Astrocyte of the spinal cord (primary cell): ENCODE measurements around the gene TBC1D1.
"Not testable (repeated sequence)": the region's sequence is repeated elsewhere in the genome, so short reads cannot be mapped to it uniquely, and the experiment has no call there.

ENCODE experiments used
- DNase-seq: peaks from one replicate; pipeline ENCODE4 v3.0.0; 2011; ENCODE audit warnings: low read depth, low spot score
- H3K4me3 ChIP-seq: 2 replicates; pipeline ENCODE4 v1.5.1; 2011; ENCODE audit warnings: low read depth, mild to moderate bottlenecking, low read length, moderate library complexity
- CTCF ChIP-seq: IDR thresholded peaks from 2 replicates; pipeline ENCODE4 v1.5.1; 2012; ENCODE audit warnings: low read depth, mild to moderate bottlenecking, low read length, inconsistent platforms
- in situ Hi-C: cut with HindIII; loops from 2 replicates; pipeline ENCODE4 v1.10.0; 2017; ENCODE audit warnings: low sequenced_read_pairs

TBC1D1 gene

GRCh38 chr4:38013461-38014366 lies 122.8 kb downstream of the TBC1D1 start:
- in situ Hi-C loops: no loop called here
- DNase-seq: peak; percentile 76
- H3K4me3 ChIP-seq: no peak overlapping the region

GRCh38 chr4:38014421-38014852 lies 123.6 kb downstream of the TBC1D1 start:
- in situ Hi-C loops: no loop called here
- TF ChIP-seq CTCF: no peak
- no peak for DNase-seq
- H3K4me3 ChIP-seq: no peak overlapping the region

More at GRCh38 chr4:38013461-38014366, 122.8 kb downstream of the TBC1D1 start:
- TF ChIP-seq CTCF: no peak

- no peak for DNase-seq
- TF ChIP-seq CTCF: no peak
- in situ Hi-C loops: no loop called here
Measured at GRCh38 chr4:38015886-38016515, 125.1 kb downstream of the TBC1D1 start.

GRCh38 chr4:38016698-38017097 lies 125.8 kb downstream of the TBC1D1 start:
- TF ChIP-seq CTCF: no peak
- no peak for DNase-seq
- H3K4me3 ChIP-seq: no peak overlapping the region
- in situ Hi-C loops: no loop called here

More at GRCh38 chr4:38015886-38016515, 125.1 kb downstream of the TBC1D1 start:
- H3K4me3 ChIP-seq: no peak overlapping the region

GRCh38 chr4:38017609-38018008 lies 126.7 kb downstream of the TBC1D1 start:
- in situ Hi-C loops: no loop called here
- DNase-seq: no peak
- TF ChIP-seq CTCF: no peak
- no peak overlapping the region for H3K4me3 ChIP-seq

- DNase-seq: no peak
- TF ChIP-seq CTCF: no peak
- H3K4me3 ChIP-seq: no peak overlapping the region
- in situ Hi-C loops: no loop called here
Measured at GRCh38 chr4:38020386-38020785, 129.5 kb downstream of the TBC1D1 start.

- in situ Hi-C loops, DNase-seq, H3K4me3 ChIP-seq: not testable (repeated sequence)
Measured at GRCh38 chr4:38020961-38021360, 130.1 kb downstream of the TBC1D1 start.
